MM.1S (cell line): ENCODE results near the gene TSPAN17.

Experiments
- DNase-seq: peaks from one replicate; pipeline ENCODE4 v3.0.0-alpha.2; 2015
- H2AFZ ChIP-seq: fragments of 300-600 bp; sonication (generic); 2 replicates; pipeline ENCODE4 v1.6.0; 2016; ENCODE audit warnings: antibody characterized with exemption, low read length
- H3F3A ChIP-seq: fragments of 300-600 bp; sonication (generic); 2 replicates; pipeline ENCODE4 v1.6.1; 2016; ENCODE audit warnings: mild to moderate bottlenecking, antibody characterized with exemption, low read length, moderate library complexity, mixed read lengths; ENCODE audit not compliant: insufficient read depth
- H3K27ac ChIP-seq: fragments of 300-600 bp; sonication (generic); 2 replicates; pipeline ENCODE4 v1.5.1; 2016; ENCODE audit warnings: mild to moderate bottlenecking, low read length
- H3K27me3 ChIP-seq: fragments of 300-600 bp; sonication (generic); replicated peaks from 2 replicates; pipeline ENCODE4 v1.6.0; 2016; ENCODE audit warnings: low read length; ENCODE audit not compliant: insufficient read depth
- H3K36me3 ChIP-seq: fragments of 300-600 bp; sonication (generic); replicated peaks from 2 replicates; pipeline ENCODE4 v1.6.1; 2016; ENCODE audit warnings: mild to moderate bottlenecking, low read length, mixed read lengths; ENCODE audit not compliant: insufficient read depth
- H3K4me1 ChIP-seq: fragments of 300-600 bp; sonication (generic); 2 replicates; pipeline ENCODE4 v1.6.1; 2016; ENCODE audit warnings: low read length, mixed read lengths
- H3K4me2 ChIP-seq: fragments of 300-600 bp; sonication (generic); 2 replicates; pipeline ENCODE4 v1.6.0; 2016; ENCODE audit warnings: low read depth, low read length
- H3K4me3 ChIP-seq: fragments of 300-600 bp; sonication (generic); 2 replicates; pipeline ENCODE4 v1.5.1; 2016; ENCODE audit warnings: low read length, mixed read lengths
- H3K79me2 ChIP-seq: fragments of 300-600 bp; sonication (generic); 2 replicates; pipeline ENCODE4 v1.6.1; 2016; ENCODE audit warnings: mixed run types, low read length, mixed read lengths
- H3K9ac ChIP-seq: fragments of 300-600 bp; sonication (generic); 2 replicates; pipeline ENCODE4 v1.6.1; 2016; ENCODE audit warnings: low read length, mixed read lengths
- H3K9me2 ChIP-seq: fragments of 300-600 bp; sonication (generic); replicated peaks from 2 replicates; pipeline ENCODE4 v1.6.1; 2016; ENCODE audit warnings: mild to moderate bottlenecking, low read length, mixed read lengths; ENCODE audit not compliant: insufficient read depth
- H3K9me3 ChIP-seq: fragments of 300-600 bp; sonication (generic); replicated peaks from 2 replicates; pipeline ENCODE4 v1.6.1; 2016; ENCODE audit warnings: mild to moderate bottlenecking, low read length, mixed read lengths; ENCODE audit not compliant: insufficient read depth
- H4K20me1 ChIP-seq: fragments of 300-600 bp; sonication (generic); 2 replicates; pipeline ENCODE4 v1.6.1; 2016; ENCODE audit warnings: mild to moderate bottlenecking, low read length, moderate library complexity, mixed read lengths; ENCODE audit not compliant: insufficient read depth
- CTCF ChIP-seq: fragments of 300-600 bp; sonication (generic); IDR thresholded peaks from 2 replicates; pipeline ENCODE4 v1.5.1; 2016; ENCODE audit warnings: antibody characterized with exemption, low read length, mixed read lengths
- EZH2 ChIP-seq: fragments of 300-600 bp; sonication (generic); optimal IDR thresholded peaks from 2 replicates; pipeline ENCODE3; 2017; ENCODE audit warnings: low read depth, mild to moderate bottlenecking, antibody characterized with exemption, low read length, mixed read lengths
- EZH2phosphoT487 ChIP-seq: fragments of 300-600 bp; sonication (generic); IDR thresholded peaks from 2 replicates; pipeline ENCODE4 v1.6.1; 2018; ENCODE audit warnings: antibody characterized with exemption, low read length

TSPAN17 gene

GRCh38 chr5:176704355-176704754, 57.1 kb downstream of the TSPAN17 start:
- H3K4me1 ChIP-seq = no peaks in the 10 kb centered on the region
- no peaks in the 10 kb centered on the region for H3K9me2 ChIP-seq
- no peak overlapping the region for H3K27ac ChIP-seq
- H3K36me3 ChIP-seq = no peaks in the 10 kb centered on the region
- H2AFZ ChIP-seq = no peak overlapping the region
- no peaks in the 10 kb centered on the region for H3F3A ChIP-seq
- no peak for DNase-seq
- no peaks in the 10 kb centered on the region for H3K9me3 ChIP-seq
- no peaks in the 10 kb centered on the region for H3K79me2 ChIP-seq
- no peak overlapping the region for H3K4me3 ChIP-seq
- H3K4me2 ChIP-seq = no peak overlapping the region
- no peak overlapping the region for H3K9ac ChIP-seq
- no peaks in the 10 kb centered on the region for H4K20me1 ChIP-seq
- H3K27me3 ChIP-seq = peaks cover 95% of the 10 kb centered on the region
- TF ChIP-seq EZH2phosphoT487 = no peak
- TF ChIP-seq CTCF = no peak
- no peak for TF ChIP-seq EZH2

GRCh38 chr5:176704817-176705216, 57.5 kb downstream of the TSPAN17 start:
- H3K79me2 ChIP-seq = no peaks in the 10 kb centered on the region
- no peaks in the 10 kb centered on the region for H3F3A ChIP-seq
- H3K27ac ChIP-seq = no peak overlapping the region
- no peak overlapping the region for H3K4me3 ChIP-seq
- H4K20me1 ChIP-seq = no peaks in the 10 kb centered on the region
- H3K9me2 ChIP-seq = no peaks in the 10 kb centered on the region
- no peaks in the 10 kb centered on the region for H3K9me3 ChIP-seq
- TF ChIP-seq EZH2 = no peak
- TF ChIP-seq EZH2phosphoT487 = no peak
- TF ChIP-seq CTCF = no peak
- no peak overlapping the region for H3K4me2 ChIP-seq
- H3K9ac ChIP-seq = no peak overlapping the region
- no peak for DNase-seq
- no peak overlapping the region for H2AFZ ChIP-seq
- no peaks in the 10 kb centered on the region for H3K4me1 ChIP-seq
- no peaks in the 10 kb centered on the region for H3K36me3 ChIP-seq
- peaks cover 97% of the 10 kb centered on the region for H3K27me3 ChIP-seq
